Type B pancreatic cell (in vitro differentiated cells): ENCODE results near the gene CDH2. TPM values are rescaled to one million over a fixed set of nuclear protein-coding genes. Genes with fewer than 3 reads are reported as not detected.

ENCODE experiments used
- DNase-seq: peaks from one replicate; pipeline ENCODE4 v3.0.0; 2021; ENCODE audit warnings: mixed read lengths; ENCODE audit not compliant: unreplicated experiment; ENCODE audit errors: extremely low spot score
- H3K27ac Mint-ChIP-seq: 2 replicates; pipeline ENCODE4 v1.8.0; 2021; ENCODE audit warnings: mild to moderate bottlenecking, mixed read lengths
- H3K27me3 Mint-ChIP-seq: 2 replicates; pipeline ENCODE4 v1.8.0; 2021; ENCODE audit warnings: mixed read lengths
- H3K36me3 Mint-ChIP-seq: 2 replicates; pipeline ENCODE4 v1.8.0; 2021; ENCODE audit warnings: mixed read lengths
- H3K4me1 Mint-ChIP-seq: one replicate; pipeline ENCODE4 v1.8.0; 2021; ENCODE audit warnings: mixed read lengths; ENCODE audit not compliant: unreplicated experiment
- H3K4me3 Mint-ChIP-seq: 2 replicates; pipeline ENCODE4 v1.8.0; 2021; ENCODE audit warnings: mild to moderate bottlenecking, mixed read lengths
- H3K9me3 Mint-ChIP-seq: 2 replicates; pipeline ENCODE4 v1.8.0; 2021; ENCODE audit warnings: mixed read lengths
- CTCF ChIP-seq: fragments of 200-600 bp; sonication (generic); conservative IDR thresholded peaks from 2 replicates; pipeline ENCODE4 v1.5.0; 2021; ENCODE audit warnings: antibody characterized with exemption, mild to moderate bottlenecking
- total RNA-seq: library from RNA; stranded (reverse); gene quantifications from 2 replicates; pipeline ENCODE4 v1.2.1, GENCODE V29; 2021; ENCODE audit warnings: low replicate concordance

CDH2 gene
- total RNA-seq, 1 donor from 2014 or later, result 145 TPM

- DNase-seq, result no peak
- no peaks in the 10 kb centered on the region for H3K27me3 Mint-ChIP-seq
- H3K27ac Mint-ChIP-seq, result no peak overlapping the region
- H3K36me3 Mint-ChIP-seq, result no peaks in the 10 kb centered on the region
- no peak for TF ChIP-seq CTCF
- H3K4me3 Mint-ChIP-seq, result no peak overlapping the region
- peaks cover 32% of the 10 kb centered on the region for H3K4me1 Mint-ChIP-seq
- no peaks in the 10 kb centered on the region for H3K9me3 Mint-ChIP-seq
Measured at GRCh38 chr18:28044036-28044435, 132.9 kb downstream of the CDH2 start.

GRCh38 chr18:28043631-28044030, 133.3 kb downstream of the CDH2 start:
- Mint-ChIP-seq H3K4me3 (no peak overlapping the region), H3K27me3 (no peaks in the 10 kb centered on the region), H3K4me1 (peaks cover 28% of the 10 kb centered on the region), H3K36me3 (no peaks in the 10 kb centered on the region), H3K27ac (no peak overlapping the region), H3K9me3 (no peaks in the 10 kb centered on the region)
- peak; percentile 8 for TF ChIP-seq CTCF
- no peak for DNase-seq

GRCh38 chr18:28041366-28041765, 135.6 kb downstream of the CDH2 start:
- no peak overlapping the region for H3K4me3 Mint-ChIP-seq
- peaks cover 24% of the 10 kb centered on the region for H3K4me1 Mint-ChIP-seq
- no peaks in the 10 kb centered on the region for H3K36me3 Mint-ChIP-seq
- DNase-seq, result no peak
- no peaks in the 10 kb centered on the region for H3K9me3 Mint-ChIP-seq
- H3K27ac Mint-ChIP-seq, result no peak overlapping the region
- no peak for TF ChIP-seq CTCF
- no peaks in the 10 kb centered on the region for H3K27me3 Mint-ChIP-seq

- Mint-ChIP-seq H3K27ac (no peak overlapping the region), H3K36me3 (no peaks in the 10 kb centered on the region), H3K27me3 (no peaks in the 10 kb centered on the region), H3K4me3 (no peak overlapping the region), H3K4me1 (peaks cover 23% of the 10 kb centered on the region), H3K9me3 (no peaks in the 10 kb centered on the region)
- DNase-seq, result no peak
- no peak for TF ChIP-seq CTCF
Measured at GRCh38 chr18:28040716-28041115, 136.2 kb downstream of the CDH2 start.

- no peaks in the 10 kb centered on the region for H3K9me3 Mint-ChIP-seq
- H3K4me3 Mint-ChIP-seq, result no peak overlapping the region
- TF ChIP-seq CTCF, result no peak
- no peaks in the 10 kb centered on the region for H3K36me3 Mint-ChIP-seq
- peaks cover 19% of the 10 kb centered on the region for H3K4me1 Mint-ChIP-seq
- no peak for DNase-seq
- H3K27ac Mint-ChIP-seq, result no peak overlapping the region
- no peaks in the 10 kb centered on the region for H3K27me3 Mint-ChIP-seq
Measured at GRCh38 chr18:28040211-28040610, 136.7 kb downstream of the CDH2 start.

- Mint-ChIP-seq H3K9me3 (no peaks in the 10 kb centered on the region), H3K4me1 (peaks cover 19% of the 10 kb centered on the region), H3K36me3 (no peaks in the 10 kb centered on the region), H3K27ac (no peak overlapping the region), H3K27me3 (no peaks in the 10 kb centered on the region), H3K4me3 (no peak overlapping the region)
- TF ChIP-seq CTCF, result no peak
- no peak for DNase-seq
Measured at GRCh38 chr18:28039691-28040090, 137.2 kb downstream of the CDH2 start.
